IPS-18a (cell line): ENCODE measurements around the gene IFT22.
"Not testable (repeated sequence)": the region's sequence is repeated elsewhere in the genome, so short reads cannot be mapped to it uniquely, and the experiment has no call there.

ENCODE experiments used
- H3K27ac ChIP-seq: one replicate; pipeline ENCODE4 v1.5.1; 2013; ENCODE audit warnings: low read length
- H3K27me3 ChIP-seq: one replicate; pipeline ENCODE4 v1.6.1; 2013; ENCODE audit warnings: mild to moderate bottlenecking, low read length; ENCODE audit not compliant: control insufficient read depth, insufficient read depth
- H3K36me3 ChIP-seq: one replicate; pipeline ENCODE4 v1.6.1; 2013; ENCODE audit warnings: low read depth, low read length; ENCODE audit not compliant: control insufficient read depth
- H3K4me1 ChIP-seq: one replicate; pipeline ENCODE4 v1.6.1; 2013; ENCODE audit warnings: low read depth, low read length; ENCODE audit not compliant: control insufficient read depth
- H3K4me3 ChIP-seq: one replicate; pipeline ENCODE4 v1.5.1; 2013; ENCODE audit warnings: low read length
- H3K9ac ChIP-seq: one replicate; pipeline ENCODE4 v1.6.1; 2013; ENCODE audit warnings: mild to moderate bottlenecking, low read length, moderate library complexity
- H3K9me3 ChIP-seq: one replicate; pipeline ENCODE4 v1.6.1; 2013; ENCODE audit warnings: low read depth, low read length; ENCODE audit not compliant: control insufficient read depth

The IFT22 gene

GRCh38 chr7:101306307-101306706 is 15.3 kb downstream of the IFT22 start:
- Histone ChIP-seq H3K27ac (no peak overlapping the region), H3K27me3 (no peaks in the 10 kb centered on the region), H3K9me3 (no peaks in the 10 kb centered on the region), H3K9ac (no peak overlapping the region), H3K4me3 (no peak overlapping the region), H3K36me3 (peaks cover 44% of the 10 kb centered on the region), H3K4me1 (no peaks in the 10 kb centered on the region)

- H3K9ac ChIP-seq, result peak overlapping the region; percentile 62
- H3K36me3 ChIP-seq, result peaks cover 42% of the 10 kb centered on the region
- peaks cover 9% of the 10 kb centered on the region for H3K27me3 ChIP-seq
- H3K27ac ChIP-seq, result no peak overlapping the region
- H3K4me3 ChIP-seq, result peak overlapping the region; percentile 90
- no peaks in the 10 kb centered on the region for H3K9me3 ChIP-seq
- H3K4me1 ChIP-seq, result peaks cover 9% of the 10 kb centered on the region
Observed at GRCh38 chr7:101303102-101303701, 18.4 kb downstream of the IFT22 start.

- H3K27me3 ChIP-seq, result peaks cover 9% of the 10 kb centered on the region
Observed at GRCh38 chr7:101302641-101303101, 18.9 kb downstream of the IFT22 start.

GRCh38 chr7:101300465-101301376 is 20.9 kb downstream of the IFT22 start:
- H3K27ac ChIP-seq, result no peak overlapping the region
- no peaks in the 10 kb centered on the region for H3K9me3 ChIP-seq
- H3K36me3 ChIP-seq, result peaks cover 36% of the 10 kb centered on the region
- H3K27me3 ChIP-seq, result peaks cover 9% of the 10 kb centered on the region
- H3K4me3 ChIP-seq, result peak overlapping the region; percentile 90
- peak overlapping the region; percentile 83 for H3K9ac ChIP-seq
- H3K4me1 ChIP-seq, result peaks cover 9% of the 10 kb centered on the region

More at GRCh38 chr7:101302641-101303101, 18.9 kb downstream of the IFT22 start:
- H3K9ac ChIP-seq, result peak overlapping the region; percentile 62
- peaks cover 9% of the 10 kb centered on the region for H3K4me1 ChIP-seq
- H3K9me3 ChIP-seq, result no peaks in the 10 kb centered on the region
- peaks cover 42% of the 10 kb centered on the region for H3K36me3 ChIP-seq
- peak overlapping the region; percentile 90 for H3K4me3 ChIP-seq
- H3K27ac ChIP-seq, result no peak overlapping the region

GRCh38 chr7:101299511-101300464 is 21.8 kb downstream of the IFT22 start:
- H3K4me3 ChIP-seq, result peak overlapping the region; percentile 90

GRCh38 chr7:101294832-101295121 is 26.8 kb downstream of the IFT22 start:
- peak overlapping the region; percentile 49 for H3K9ac ChIP-seq
- no peaks in the 10 kb centered on the region for H3K9me3 ChIP-seq
- H3K4me1 ChIP-seq, result peaks cover 35% of the 10 kb centered on the region
- H3K36me3 ChIP-seq, result no peaks in the 10 kb centered on the region
- no peaks in the 10 kb centered on the region for H3K27me3 ChIP-seq
- peak overlapping the region; percentile 94 for H3K27ac ChIP-seq
- peak overlapping the region; percentile 20 for H3K4me3 ChIP-seq

More at GRCh38 chr7:101299511-101300464, 21.8 kb downstream of the IFT22 start:
- H3K4me1 ChIP-seq, result peaks cover 14% of the 10 kb centered on the region
- H3K9me3 ChIP-seq, result no peaks in the 10 kb centered on the region
- H3K27ac ChIP-seq, result peak overlapping the region; percentile 59
- H3K36me3 ChIP-seq, result peaks cover 27% of the 10 kb centered on the region
- H3K9ac ChIP-seq, result peak overlapping the region; percentile 83
- peaks cover 9% of the 10 kb centered on the region for H3K27me3 ChIP-seq

- H3K27ac ChIP-seq, result peak overlapping the region; percentile 94
- H3K4me3 ChIP-seq, result peak overlapping the region; percentile 20
- peaks cover 39% of the 10 kb centered on the region for H3K4me1 ChIP-seq
- peak overlapping the region; percentile 49 for H3K9ac ChIP-seq
- no peaks in the 10 kb centered on the region for H3K27me3 ChIP-seq
- no peaks in the 10 kb centered on the region for H3K9me3 ChIP-seq
- H3K36me3 ChIP-seq, result no peaks in the 10 kb centered on the region
Observed at GRCh38 chr7:101294039-101294831, 27.4 kb downstream of the IFT22 start.

GRCh38 chr7:101293069-101294021 is 28.3 kb downstream of the IFT22 start:
- H3K4me1 ChIP-seq, result peaks cover 39% of the 10 kb centered on the region
- peak overlapping the region; percentile 41 for H3K9ac ChIP-seq
- H3K27ac ChIP-seq, result peak overlapping the region; percentile 94
- not testable (repeated sequence) for H3K9me3 ChIP-seq, H3K27me3 ChIP-seq, H3K4me3 ChIP-seq, H3K36me3 ChIP-seq

- peaks cover 39% of the 10 kb centered on the region for H3K4me1 ChIP-seq
- not testable (repeated sequence) for H3K27me3 ChIP-seq, H3K36me3 ChIP-seq, H3K9ac ChIP-seq, H3K4me3 ChIP-seq, H3K9me3 ChIP-seq
- H3K27ac ChIP-seq, result peak overlapping the region; percentile 64
Observed at GRCh38 chr7:101292566-101292965, 29.0 kb downstream of the IFT22 start.
